GM19397 (cell line): Measurements from ENCODE around the gene JPT2.

ENCODE experiments used
- ATAC-seq: cut with Tn5 transposase; IDR thresholded peaks from one replicate; pipeline ENCODE4 v1.9.1; 2021; ENCODE audit warnings: mild to moderate bottlenecking, moderate library complexity; ENCODE audit not compliant: unreplicated experiment

Gene JPT2

GRCh38 chr16:1749152-1750117 lies 71.4 kb downstream of the JPT2 start:
- no peak for ATAC-seq
